ENCODE results near the gene F11R.

DNA sequence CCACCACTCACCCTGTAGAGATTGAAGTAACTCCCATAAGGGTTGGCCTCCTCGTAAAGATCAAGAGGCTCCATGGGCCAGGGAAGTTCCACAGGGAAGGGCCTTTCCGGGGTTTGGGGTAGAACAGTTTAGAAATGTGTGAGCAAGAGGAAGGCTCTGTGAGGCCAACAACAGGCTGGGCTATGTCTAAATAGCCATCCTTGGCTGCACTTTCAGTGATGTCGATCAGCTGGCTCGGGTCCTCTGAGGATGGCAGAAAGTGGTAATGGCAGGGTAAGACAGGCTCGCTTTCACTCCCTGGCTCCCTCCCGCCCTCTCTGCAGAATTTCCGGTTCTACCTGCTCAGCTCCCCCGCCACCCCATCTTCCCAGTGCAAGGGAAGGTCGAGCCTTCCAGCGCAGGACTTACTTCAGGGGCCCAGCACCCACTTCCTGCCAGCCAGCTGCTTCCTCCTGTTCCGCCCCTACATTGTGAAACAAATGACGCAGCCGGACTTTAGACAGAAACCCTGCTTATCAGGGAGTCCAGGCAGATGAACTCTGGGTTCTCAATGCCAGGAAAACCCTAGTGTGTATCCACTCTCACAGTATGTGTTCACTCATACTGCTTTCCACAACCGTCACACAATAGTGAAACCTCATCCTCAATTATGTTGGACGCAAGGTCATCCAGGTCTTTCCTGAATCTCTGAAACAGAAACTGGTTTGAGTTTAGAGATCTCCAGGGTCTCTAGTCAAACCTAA is 7.3 kb downstream of the F11R start:
- TF ChIP-seq POLR2AphosphoS5 (IDR thresholded peaks at IDR 0.05), result peak; percentile 92
- TF ChIP-seq, protein P1, sequence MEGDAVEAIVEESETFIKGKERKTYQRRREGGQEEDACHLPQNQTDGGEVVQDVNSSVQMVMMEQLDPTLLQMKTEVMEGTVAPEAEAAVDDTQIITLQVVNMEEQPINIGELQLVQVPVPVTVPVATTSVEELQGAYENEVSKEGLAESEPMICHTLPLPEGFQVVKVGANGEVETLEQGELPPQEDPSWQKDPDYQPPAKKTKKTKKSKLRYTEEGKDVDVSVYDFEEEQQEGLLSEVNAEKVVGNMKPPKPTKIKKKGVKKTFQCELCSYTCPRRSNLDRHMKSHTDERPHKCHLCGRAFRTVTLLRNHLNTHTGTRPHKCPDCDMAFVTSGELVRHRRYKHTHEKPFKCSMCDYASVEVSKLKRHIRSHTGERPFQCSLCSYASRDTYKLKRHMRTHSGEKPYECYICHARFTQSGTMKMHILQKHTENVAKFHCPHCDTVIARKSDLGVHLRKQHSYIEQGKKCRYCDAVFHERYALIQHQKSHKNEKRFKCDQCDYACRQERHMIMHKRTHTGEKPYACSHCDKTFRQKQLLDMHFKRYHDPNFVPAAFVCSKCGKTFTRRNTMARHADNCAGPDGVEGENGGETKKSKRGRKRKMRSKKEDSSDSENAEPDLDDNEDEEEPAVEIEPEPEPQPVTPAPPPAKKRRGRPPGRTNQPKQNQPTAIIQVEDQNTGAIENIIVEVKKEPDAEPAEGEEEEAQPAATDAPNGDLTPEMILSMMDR (IDR thresholded peaks at IDR 0.05), result peak in 1 of 4 experiments; percentile 9

Data from prostate gland (tissue), 2 donors.